Lung (tissue), 12 donors: ENCODE results near the gene ATP10A. TPM values are rescaled to one million over a fixed set of nuclear protein-coding genes. Genes with fewer than 3 reads are reported as not detected.
"Not testable (repeated sequence)": the region's sequence is repeated elsewhere in the genome, so short reads cannot be mapped to it uniquely, and the experiment has no call there.

Source experiments
- ATAC-seq: fragments of 200-7000 bp; cut with Tn5 transposase; one replicate; pipeline ENCODE4 v1.9.1; 2020; ENCODE audit warnings: moderate number of reproducible peaks; ENCODE audit not compliant: insufficient read depth, low FRiP score
- DNase-seq, 3 donors: peaks; one replicate each; pipeline ENCODE4 v3.0.0-alpha.2; 2013 to 2017
- H3K27ac ChIP-seq, 2 donors: one replicate each; pipeline ENCODE4 v1.5.1; 2013; ENCODE audit warnings: mild to moderate bottlenecking in 2 of 2, moderate library complexity in 2 of 2, control low read depth in 1 of 2, inconsistent platforms in 1 of 2, low read depth in 1 of 2, low read length in 1 of 2
- H3K27me3 ChIP-seq, 3 donors: one replicate each; pipeline ENCODE4 v1.5.1; 2013; ENCODE audit warnings: low read length in 2 of 3; ENCODE audit not compliant: control insufficient read depth in 3 of 3, insufficient read depth in 3 of 3
- H3K36me3 ChIP-seq, 4 donors: one replicate each; pipeline ENCODE4 v1.5.1; 2013; ENCODE audit warnings: low read length in 4 of 4, mild to moderate bottlenecking in 1 of 4, moderate library complexity in 1 of 4; ENCODE audit not compliant: control insufficient read depth in 4 of 4, insufficient read depth in 4 of 4
- H3K4me1 ChIP-seq, 5 donors: one replicate each; pipeline ENCODE4 v1.5.1; 2013; ENCODE audit warnings: low read length in 5 of 5, mild to moderate bottlenecking in 2 of 5, moderate library complexity in 1 of 5; ENCODE audit not compliant: control insufficient read depth in 5 of 5, insufficient read depth in 5 of 5
- H3K4me3 ChIP-seq: one replicate; pipeline ENCODE4 v1.5.1; 2013; ENCODE audit warnings: mild to moderate bottlenecking, control low read depth, moderate library complexity
- H3K9ac ChIP-seq, 2 donors: one replicate each; pipeline ENCODE4 v1.5.1; 2013; ENCODE audit warnings: low read length in 2 of 2, control low read depth in 1 of 2; ENCODE audit not compliant: insufficient read depth in 1 of 2
- H3K9me3 ChIP-seq, 4 donors: one replicate each; pipeline ENCODE4 v1.5.1; 2013; ENCODE audit warnings: low read length in 3 of 4, mild to moderate bottlenecking in 1 of 4, moderate library complexity in 1 of 4; ENCODE audit not compliant: control insufficient read depth in 4 of 4, insufficient read depth in 3 of 4
- CTCF ChIP-seq: IDR thresholded peaks from 2 replicates; pipeline ENCODE4 v1.5.1; 2012; ENCODE audit warnings: mild to moderate bottlenecking; ENCODE audit errors: control extremely low read depth, extremely low read depth
- WGBS, 2 donors: extraction: QIAGEN DNeasy Blood & Tissue Kit; methylation state at CpG; one replicate each; pipeline ENCODE4 v1.1.7; 2013; 5-methylcytosine and 5-hydroxymethylcytosine counted together
- polyA plus RNA-seq, 2 donors: library from polyadenylated mRNA; stranded (reverse); fragments of 200-250 nt; gene quantifications; one replicate each; pipeline ENCODE4 v1.2.1, GENCODE V29; 2013
- total RNA-seq, 2 donors: library from RNA; depleted of rRNA in 1 of 2; stranded (reverse); fragments of >200 nt in 1 of 2; gene quantifications; one replicate each; pipeline ENCODE4 v1.2.1, GENCODE V29; 2014 to 2021
- donor health status: control.
- donor health status: control.
- donor health status: Bipolar disorder and iron deficiency.
- donor health status: healthy.
- donor health status: DM: yes; HTN: yes; CAD: no.

ATP10A gene
- total and polyA plus RNA-seq, 4 donors: 4.5 to 33.7 (median 6.2) TPM

- Histone ChIP-seq H3K4me3 (peak overlapping the region; percentile 52), H3K36me3 (no peaks in the 10 kb centered on the region), H3K9me3 (no peaks in the 10 kb centered on the region), H3K9ac (no peak overlapping the region), H3K4me1 (peaks cover 0 to 14% (median 10%) of the 10 kb centered on the region in 5 donors), H3K27ac (peak overlapping the region in 1 of 2 donors; percentile 74), H3K27me3 (peaks cover 0 to 17% (median 13%) of the 10 kb centered on the region in 3 donors)
- WGBS, 2 donors: 58 to 64% methylated on average over 20 of the region's 20 CpGs
- TF ChIP-seq CTCF: no peak
- DNase-seq (no peak), ATAC-seq (no peak)
Observed at GRCh38 chr15:25860885-25861866, 2.0 kb downstream of the ATP10A start.

- H3K27ac ChIP-seq: peak overlapping the region in 1 of 2 donors; percentile 82
- ATAC-seq (no peak), DNase-seq (no peak)
- 59 to 80% methylated on average over 15 of the region's 15 CpGs for WGBS, 2 donors
- peaks cover 0 to 14% (median 10%) of the 10 kb centered on the region in 5 donors for H3K4me1 ChIP-seq
- no peaks in the 10 kb centered on the region for H3K36me3 ChIP-seq
- no peaks in the 10 kb centered on the region for H3K9me3 ChIP-seq
- peaks cover 0 to 17% (median 13%) of the 10 kb centered on the region in 3 donors for H3K27me3 ChIP-seq
- H3K9ac ChIP-seq: no peak overlapping the region
- no peak for TF ChIP-seq CTCF
- no peak overlapping the region for H3K4me3 ChIP-seq
Observed at GRCh38 chr15:25859838-25860645, 3.1 kb downstream of the ATP10A start.

- peaks cover 0 to 17% (median 13%) of the 10 kb centered on the region in 3 donors for H3K27me3 ChIP-seq
- H3K27ac ChIP-seq: peak overlapping the region in 1 of 2 donors; percentile 82
- DNase-seq (no peak), ATAC-seq (no peak)
- H3K9ac ChIP-seq: no peak overlapping the region
- no peak for TF ChIP-seq CTCF
- H3K9me3 ChIP-seq: no peaks in the 10 kb centered on the region
- WGBS, 2 donors: 45 to 61% methylated on average over 13 of the region's 13 CpGs
- peaks cover 0 to 14% (median 10%) of the 10 kb centered on the region in 5 donors for H3K4me1 ChIP-seq
- H3K36me3 ChIP-seq: no peaks in the 10 kb centered on the region
- H3K4me3 ChIP-seq: no peak overlapping the region
Observed at GRCh38 chr15:25858952-25859760, 4.0 kb downstream of the ATP10A start.

- H3K9ac ChIP-seq, ATAC-seq: not testable (repeated sequence)
Observed at GRCh38 chr15:25856059-25856458, 7.1 kb downstream of the ATP10A start.

More at GRCh38 chr15:25856059-25856458, 7.1 kb downstream of the ATP10A start:
- H3K4me3 ChIP-seq, H3K27me3 ChIP-seq, H3K27ac ChIP-seq, H3K36me3 ChIP-seq, DNase-seq, H3K9me3 ChIP-seq: not testable (repeated sequence)
- peaks cover 0 to 12% (median 0%) of the 10 kb centered on the region in 5 donors for H3K4me1 ChIP-seq
- 78 to 87% methylated on average over 5 of the region's 5 CpGs for WGBS, 2 donors
